Measurements from ENCODE around the gene GRHL3.
A peak's percentile ranks its signal among the peaks of the same experiment; 100 is the strongest.

Gene GRHL3

DNA sequence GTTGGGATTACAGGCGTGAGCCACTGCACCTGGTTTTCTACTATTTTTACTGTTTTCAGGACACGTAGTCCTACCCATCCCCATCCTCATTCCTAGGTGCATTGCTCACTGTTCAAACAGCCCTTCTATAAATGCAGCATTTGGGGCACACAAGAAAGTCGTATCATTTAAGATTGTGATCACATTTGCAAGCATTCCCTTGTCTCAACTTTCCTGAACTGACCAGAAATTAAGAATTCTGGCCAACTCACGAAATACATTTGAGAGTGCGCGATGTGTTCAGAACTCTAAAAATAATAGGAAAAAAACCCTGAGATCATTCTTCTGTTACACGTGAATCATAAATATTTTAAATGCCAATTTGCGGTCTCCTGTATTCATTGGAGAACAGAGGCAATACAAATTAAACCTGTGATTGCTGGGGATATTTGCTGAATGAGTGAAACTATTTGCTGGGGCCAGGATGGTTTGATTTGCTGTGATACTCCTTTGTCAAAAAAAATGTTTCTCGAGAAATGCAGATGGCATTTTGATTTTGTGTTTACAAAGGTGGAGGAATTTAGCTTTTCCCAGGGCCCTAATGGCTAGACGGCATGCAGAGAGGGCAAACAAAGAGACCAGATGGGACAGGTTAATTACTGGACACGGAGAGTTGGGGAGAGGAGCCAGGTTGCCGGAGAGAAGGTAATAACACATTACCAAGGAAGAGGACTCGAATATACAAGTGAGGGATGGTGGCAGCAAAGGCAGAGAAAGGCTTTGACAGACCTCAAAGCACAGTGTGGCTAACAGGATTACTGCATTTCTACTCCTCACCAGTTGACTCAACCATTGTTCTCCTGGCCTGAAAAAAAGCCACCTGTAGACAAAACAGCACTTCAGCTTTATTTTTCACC lies 56.0 kb downstream of the GRHL3 start:
- no peak for DNase-seq

GRCh38 chr1:24379733-24380315 lies 60.7 kb downstream of the GRHL3 start:
- DNase-seq = no peak

DNA sequence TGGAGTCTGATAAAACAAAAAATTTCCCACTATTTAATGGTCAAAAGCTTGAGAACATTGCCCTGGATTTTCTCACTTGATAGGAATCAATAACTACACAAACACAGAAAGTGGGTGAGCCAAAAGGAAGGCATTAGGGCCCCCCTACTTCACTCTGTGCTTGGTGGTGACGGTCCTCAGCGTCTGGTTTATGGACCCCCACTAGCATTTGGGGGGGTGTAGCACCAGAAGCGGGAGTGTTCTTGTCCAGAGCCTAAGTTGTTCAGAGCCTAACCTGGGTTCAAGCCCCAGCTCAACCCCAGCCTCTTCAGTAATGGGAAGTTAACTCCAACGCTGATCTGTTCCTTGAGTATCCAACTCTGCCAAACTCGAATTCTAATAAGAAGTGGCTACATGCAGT lies 61.4 kb downstream of the GRHL3 start:
- DNase-seq = no peak

DNA sequence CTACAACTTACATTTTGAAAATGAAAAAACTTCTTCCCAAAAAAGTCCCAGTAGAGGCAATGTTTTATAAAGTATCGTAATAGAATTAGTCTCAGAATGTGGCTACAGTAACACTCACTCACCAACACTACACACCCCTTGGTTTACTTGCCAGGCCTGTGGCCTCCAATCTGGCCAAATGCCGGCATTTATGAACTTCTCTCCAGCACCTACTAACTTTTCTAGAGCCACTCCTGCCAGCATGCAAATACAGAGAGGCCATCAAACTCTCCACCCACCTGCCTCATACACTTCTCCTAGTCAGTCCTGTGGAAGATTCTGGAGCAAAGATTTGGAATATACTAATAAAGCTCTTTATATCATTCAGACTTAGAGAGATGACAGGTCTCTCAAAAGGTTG lies 62.1 kb downstream of the GRHL3 start:
- no peak for DNase-seq

DNA sequence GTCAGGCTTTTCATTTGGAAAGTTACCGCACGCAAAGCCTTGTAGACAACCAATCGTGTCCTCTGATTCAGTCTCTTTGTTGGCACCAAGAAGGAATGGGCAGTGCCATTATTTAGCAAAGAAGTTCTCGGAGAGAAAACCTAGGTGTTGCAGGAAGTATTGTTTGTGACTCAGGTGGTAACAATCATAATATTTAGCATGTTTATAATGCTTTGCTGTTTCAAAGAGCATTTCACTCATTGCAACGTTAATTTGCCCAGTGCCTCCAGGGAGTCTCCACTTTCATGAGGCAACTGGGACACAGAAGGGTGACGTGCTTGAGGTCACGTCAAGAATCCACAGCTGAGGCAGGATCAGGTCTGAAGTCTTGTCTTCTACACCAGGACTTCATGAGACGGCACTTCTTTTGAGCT lies 63.0 kb downstream of the GRHL3 start:
- DNase-seq = no peak

- DNase-seq = no peak
Measured at GRCh38 chr1:24383381-24383940, 64.3 kb downstream of the GRHL3 start.

GRCh38 chr1:24384251-24385090 lies 65.3 kb downstream of the GRHL3 start:
- no peak for DNase-seq

DNA sequence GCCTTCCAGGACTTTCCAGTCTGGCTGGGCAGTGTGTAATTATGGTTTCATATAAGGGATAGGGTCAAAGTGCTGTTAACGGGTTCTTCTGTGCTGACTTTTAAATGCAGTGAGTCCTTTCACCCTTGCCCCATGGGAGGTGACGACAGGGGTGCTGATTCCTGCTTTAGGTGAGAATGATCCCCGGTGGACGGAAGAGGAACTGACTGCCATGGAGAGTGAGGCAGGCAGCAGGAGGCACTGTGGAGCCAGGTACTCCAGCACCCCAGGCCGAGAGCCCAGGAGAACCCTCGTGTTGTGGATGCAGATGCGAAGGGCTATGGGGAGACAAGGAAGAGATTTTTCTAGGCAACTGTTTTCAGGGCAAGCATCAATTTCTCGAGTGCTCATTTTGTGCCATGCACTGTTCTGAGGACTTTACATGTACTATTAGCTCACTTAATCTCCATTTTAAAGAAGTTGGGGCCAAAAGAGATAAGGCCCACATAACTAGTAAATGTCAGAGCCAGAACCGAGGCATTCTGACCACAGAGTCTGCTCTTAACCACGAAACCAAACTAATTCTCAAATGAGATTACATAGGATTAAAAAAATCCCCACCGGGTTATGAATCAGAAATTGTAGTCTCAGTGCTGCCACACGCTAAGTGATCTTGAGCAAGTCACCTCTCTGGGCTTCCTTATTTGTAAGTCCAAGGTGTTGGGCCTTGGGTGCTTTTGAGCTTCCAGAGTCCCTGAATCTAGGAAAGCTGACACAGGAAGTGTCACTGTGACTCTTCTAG lies 66.2 kb downstream of the GRHL3 start:
- DNase-seq = no peak

- peak in 1 of 2 experiments; percentile 17 for DNase-seq
Measured at GRCh38 chr1:24386241-24386640, 67.1 kb downstream of the GRHL3 start.

DNA sequence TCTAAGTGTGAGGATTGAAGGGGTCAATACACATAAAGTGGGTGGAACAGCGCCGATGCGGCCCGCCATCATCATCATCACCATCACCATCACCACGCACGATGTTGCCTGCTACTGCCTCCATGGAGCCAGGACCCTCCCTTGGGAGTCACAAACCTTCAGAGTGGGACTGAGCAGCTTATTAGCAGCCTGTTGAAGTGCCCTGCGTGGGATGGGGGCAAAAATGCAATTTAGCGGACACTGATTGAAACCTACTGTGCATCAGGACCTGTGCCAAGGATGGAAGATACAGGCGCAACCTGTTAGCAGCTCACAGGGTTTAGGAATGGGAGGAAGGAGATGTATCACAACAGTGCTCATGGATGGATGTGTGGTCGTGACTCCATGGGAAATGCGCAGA lies 67.8 kb downstream of the GRHL3 start:
- no peak for DNase-seq

- DNase-seq = no peak
Measured at GRCh38 chr1:24387636-24388175, 68.5 kb downstream of the GRHL3 start.

DNA sequence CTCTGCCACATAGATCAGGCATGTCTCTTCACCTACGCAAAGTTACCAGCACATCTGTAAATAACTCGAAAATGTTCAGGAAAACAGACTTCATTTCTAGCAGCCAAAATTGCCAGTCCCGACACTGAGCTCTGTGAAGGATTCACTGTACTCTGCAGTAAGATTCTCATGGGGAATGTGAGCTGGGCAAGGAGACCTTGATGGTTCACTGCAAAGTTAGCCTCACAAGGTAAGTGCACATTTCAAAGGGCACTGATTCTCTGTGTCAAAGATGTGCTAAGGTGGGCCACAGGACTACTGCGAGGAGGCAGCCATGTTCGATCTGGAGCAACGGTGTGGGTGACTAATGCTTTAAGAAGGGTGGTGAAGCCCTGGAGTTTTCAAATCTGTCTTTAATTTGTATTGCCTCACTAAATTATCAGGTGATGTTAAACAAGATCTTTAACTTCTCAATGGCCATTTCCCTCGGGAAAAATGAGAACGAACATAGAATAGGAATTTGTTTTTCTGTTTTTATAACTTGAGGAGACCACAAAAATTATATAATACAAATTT lies 69.3 kb downstream of the GRHL3 start:
- no peak for DNase-seq

- no peak for DNase-seq
Measured at GRCh38 chr1:24389231-24389678, 70.1 kb downstream of the GRHL3 start.

DNA sequence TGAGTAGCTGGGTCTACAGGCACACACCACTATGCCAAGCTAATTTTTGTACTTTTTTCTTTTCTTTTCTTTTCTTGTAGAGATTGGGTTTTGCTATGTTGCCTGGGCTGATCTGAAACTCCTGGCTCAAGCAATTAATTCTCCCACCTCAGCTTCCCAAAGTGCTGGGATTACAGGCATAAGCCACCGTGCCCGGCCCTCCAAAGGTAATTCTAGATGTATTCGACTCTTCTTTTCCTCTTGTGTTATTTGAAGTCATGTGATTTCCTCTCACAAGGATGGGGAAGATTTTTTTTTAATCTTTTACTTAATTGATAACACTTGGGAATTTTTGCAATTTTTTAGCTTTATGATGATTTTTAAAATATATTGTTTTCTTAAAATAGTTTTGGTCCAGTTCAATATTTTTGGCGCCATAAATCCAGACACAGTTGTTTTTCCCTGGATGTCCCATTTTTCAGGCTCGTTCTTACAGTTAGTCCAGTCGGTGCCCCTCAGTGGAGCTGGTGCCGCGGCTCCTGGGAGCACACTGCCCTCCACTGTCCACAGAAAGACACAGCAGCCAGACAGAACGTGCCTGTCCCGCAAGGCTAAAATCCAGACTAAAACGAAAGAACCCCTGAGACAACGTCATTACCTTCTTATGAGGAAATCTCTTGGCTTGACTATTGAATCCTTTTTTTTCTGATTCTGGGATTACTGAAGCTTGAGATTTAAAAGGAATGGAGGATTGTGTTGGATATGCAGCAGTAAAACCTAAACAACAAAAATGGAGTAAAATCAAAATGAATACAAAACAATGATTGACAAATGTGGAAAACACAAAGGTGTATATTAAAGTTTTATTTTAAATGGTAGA lies 72.0 kb downstream of the GRHL3 start:
- DNase-seq = peak; percentile 8 to 59

DNA sequence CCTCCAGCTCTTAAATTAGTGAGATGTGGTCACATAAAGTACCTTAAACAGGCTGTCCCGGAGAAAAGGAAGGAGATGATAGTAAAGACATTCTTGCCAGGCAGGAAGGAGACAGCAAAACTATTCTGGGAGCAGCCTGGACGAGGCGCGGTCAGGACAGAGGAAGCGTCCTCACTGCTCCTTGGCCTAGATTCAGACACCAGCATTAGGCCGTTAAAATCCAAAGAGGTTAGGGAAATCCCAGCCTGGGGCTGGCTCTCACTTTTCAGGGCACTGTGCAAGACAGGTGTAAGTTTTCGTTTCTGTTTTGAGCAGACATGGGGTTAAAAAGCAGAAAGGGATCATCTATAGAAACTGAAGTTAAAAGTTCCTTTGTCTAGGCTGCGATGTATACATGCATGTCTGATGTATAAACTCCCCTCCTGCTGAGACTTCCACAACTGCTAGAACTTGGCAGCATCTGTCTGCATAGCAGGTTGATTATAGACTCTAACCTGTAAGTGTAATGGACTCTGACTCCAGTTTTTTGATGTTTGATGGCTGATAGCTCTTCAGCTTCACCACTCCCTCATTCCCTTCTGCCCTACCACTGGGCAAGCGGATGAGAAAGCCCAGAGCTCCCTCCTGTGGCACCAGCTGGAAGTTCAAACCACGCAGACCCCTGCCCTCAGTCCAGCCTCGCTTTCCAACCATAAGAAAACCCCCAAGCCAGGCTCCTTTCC lies 72.9 kb downstream of the GRHL3 start:
- no peak for DNase-seq

GRCh38 chr1:24392604-24392946 lies 73.4 kb downstream of the GRHL3 start:
- no peak for DNase-seq

DNA sequence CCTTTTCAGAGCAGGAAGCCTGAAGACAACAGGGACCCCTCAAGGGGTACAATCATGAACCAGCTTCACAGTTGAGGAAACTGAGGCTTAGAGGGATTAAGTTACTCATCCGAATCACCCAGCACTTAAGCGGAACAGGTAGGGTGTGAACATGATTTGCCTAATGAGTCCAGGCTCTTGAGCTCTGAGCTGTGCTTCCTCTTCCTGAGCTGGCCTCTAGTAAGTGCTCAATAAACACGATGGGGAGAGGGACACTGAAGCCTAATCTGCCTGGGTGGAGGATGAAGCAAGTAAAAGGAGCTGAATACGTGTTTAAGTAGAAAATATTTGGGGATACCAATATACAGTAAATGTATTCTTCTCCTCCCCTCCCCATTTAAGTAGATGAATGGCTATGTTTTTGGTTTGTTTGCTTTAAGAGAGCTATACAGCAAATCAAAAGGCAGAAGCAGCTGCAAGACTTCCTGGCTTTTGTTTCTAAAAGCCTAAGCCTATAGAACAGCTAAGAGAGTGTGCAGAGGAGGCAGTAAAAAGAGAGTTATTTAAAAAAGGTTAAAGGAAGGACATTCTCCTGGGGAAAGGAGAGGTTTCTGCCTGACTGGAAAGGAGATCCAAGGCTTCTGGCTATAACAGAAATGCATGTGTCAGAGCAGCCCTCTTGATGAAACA lies 74.0 kb downstream of the GRHL3 start:
- DNase-seq = no peak

GRCh38 chr1:24393892-24394291 lies 74.7 kb downstream of the GRHL3 start:
- DNase-seq = no peak

GRCh38 chr1:24400065-24400464 lies 80.9 kb downstream of the GRHL3 start:
- no peak for DNase-seq

- DNase-seq = no peak
Measured at GRCh38 chr1:24403806-24404205, 84.6 kb downstream of the GRHL3 start.
